Fibroblast of lung (primary cell): ENCODE data around the gene ASH1L. TPM values are rescaled to one million over a fixed set of nuclear protein-coding genes. Genes with fewer than 3 reads are reported as not detected.
"Not testable (repeated sequence)": the region's sequence is repeated elsewhere in the genome, so short reads cannot be mapped to it uniquely, and the experiment has no call there.

Source experiments
- DNase-seq, 2 donors: peaks; one replicate each; pipeline versions ENCODE4 v3.0.0 to v3.0.0-alpha.2; 2010; ENCODE audit warnings: low read depth in 2 of 2
- H2AFZ ChIP-seq: 2 replicates; pipeline ENCODE4 v1.5.1; 2012; ENCODE audit warnings: low read length, control low read depth, inconsistent platforms
- H3K27ac ChIP-seq: 2 replicates; pipeline ENCODE4 v1.5.1; 2011; ENCODE audit warnings: low read length, control low read depth; ENCODE audit not compliant: insufficient read depth
- H3K27me3 ChIP-seq: 2 replicates; pipeline ENCODE4 v1.5.1; 2011; ENCODE audit warnings: mild to moderate bottlenecking, low read length; ENCODE audit not compliant: control insufficient read depth, insufficient read depth
- H3K36me3 ChIP-seq: 2 replicates; pipeline ENCODE4 v1.5.1; 2011; ENCODE audit warnings: low read length; ENCODE audit not compliant: control insufficient read depth, insufficient read depth
- H3K4me1 ChIP-seq: 2 replicates; pipeline ENCODE4 v1.5.1; 2011; ENCODE audit warnings: low read length; ENCODE audit not compliant: control insufficient read depth, insufficient read depth; ENCODE audit errors: extremely low read depth
- H3K4me2 ChIP-seq: 2 replicates; pipeline ENCODE4 v1.5.1; 2011; ENCODE audit warnings: low read length, control low read depth; ENCODE audit not compliant: insufficient read depth; ENCODE audit errors: extremely low read depth
- H3K4me3 ChIP-seq, 4 experiments: fragments of 200-600 bp in 1 of 4; sonication (generic) in 1 of 4; replicated peaks in 1 of 4; 2 replicates each; pipeline ENCODE4 v1.5.1; 2011 to 2016; ENCODE audit warnings: low read length in 4 of 4, low read depth in 3 of 4, mild to moderate bottlenecking in 3 of 4, control low read depth in 2 of 4, inconsistent platforms in 1 of 4, mixed read lengths in 1 of 4; ENCODE audit not compliant: insufficient read depth in 1 of 4; ENCODE audit errors: control extremely low read depth in 1 of 4
- H3K79me2 ChIP-seq: 2 replicates; pipeline ENCODE4 v1.5.1; 2012; ENCODE audit warnings: mild to moderate bottlenecking, low read length, inconsistent platforms; ENCODE audit not compliant: control insufficient read depth, insufficient read depth
- H3K9ac ChIP-seq: 2 replicates; pipeline ENCODE4 v1.5.1; 2011; ENCODE audit warnings: mild to moderate bottlenecking, low read length, control low read depth; ENCODE audit not compliant: insufficient read depth
- H3K9me3 ChIP-seq: 2 replicates; pipeline ENCODE4 v1.5.1; 2012; ENCODE audit warnings: low read depth, low read length; ENCODE audit not compliant: control insufficient read depth, insufficient read depth
- H4K20me1 ChIP-seq: 2 replicates; pipeline ENCODE4 v1.5.1; 2011; ENCODE audit warnings: low read length; ENCODE audit not compliant: control insufficient read depth, insufficient read depth; ENCODE audit errors: extremely low read depth
- EZH2 ChIP-seq: IDR thresholded peaks from 2 replicates; pipeline ENCODE4 v1.5.1; 2012; ENCODE audit warnings: low read length, control low read depth, mild to moderate bottlenecking; ENCODE audit errors: missing control alignments
- polyA plus RNA-seq, 2 donors: library from polyadenylated mRNA; depleted of rRNA in 1 of 2; stranded (reverse) in 1 of 2; unstranded in 1 of 2; fragments of >200 nt; gene quantifications; 2 replicates each; pipeline ENCODE4 v1.2.1, GENCODE V29; 2011 to 2012; ENCODE audit warnings: missing spikeins in 1 of 2
- total RNA-seq: library from RNA; depleted of rRNA; stranded (reverse); fragments of >200 nt; gene quantifications from 2 replicates; pipeline ENCODE4 v1.2.1, GENCODE V29; 2014
- TF ChIP-seq, protein P1 (sequence below), 2 donors: IDR thresholded peaks in 1 of 2; conservative IDR thresholded peaks in 1 of 2; 1 replicate in 1 of 2; 2 replicates in 1 of 2; pipeline ENCODE4 v1.5.1; 2011 to 2012; ENCODE audit warnings: low read length in 2 of 2, control low read depth in 1 of 2, inconsistent platforms in 1 of 2, low read depth in 1 of 2, mild to moderate bottlenecking in 1 of 2

Gene ASH1L
- total and polyA plus RNA-seq, 2 donors (not counting 1 experiment from before 2014, with no cell fraction given): 19.4 to 35.7 TPM

DNA sequence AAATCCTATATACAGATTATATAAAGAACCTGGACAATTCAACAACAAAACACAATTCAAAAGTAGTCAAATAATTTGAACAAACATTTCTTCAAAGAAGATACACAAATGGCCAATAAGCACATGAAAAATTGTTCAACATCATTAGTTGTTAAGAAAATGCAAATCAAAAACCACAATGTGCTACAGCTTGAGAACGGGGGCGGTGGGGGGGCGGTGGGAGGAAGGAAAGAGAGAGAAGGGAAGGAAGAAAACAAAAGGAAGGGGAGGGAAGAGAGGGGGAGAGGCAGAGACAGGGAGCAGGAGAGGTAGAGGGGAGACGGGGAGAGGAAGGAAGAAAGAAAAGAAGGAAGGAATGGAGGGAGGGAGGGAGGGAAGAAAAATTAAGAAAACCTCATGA lies 44.1 kb downstream of the ASH1L start:
- no peaks in the 10 kb centered on the region for H3K36me3 ChIP-seq
- peaks cover 43% of the 10 kb centered on the region for H3K79me2 ChIP-seq
- no peaks in the 10 kb centered on the region for H3K27me3 ChIP-seq
- H3K4me1 ChIP-seq: peaks cover under 1% of the 10 kb centered on the region
- H2AFZ ChIP-seq: no peak overlapping the region
- H3K27ac ChIP-seq: no peak overlapping the region
- TF ChIP-seq, protein P1, sequence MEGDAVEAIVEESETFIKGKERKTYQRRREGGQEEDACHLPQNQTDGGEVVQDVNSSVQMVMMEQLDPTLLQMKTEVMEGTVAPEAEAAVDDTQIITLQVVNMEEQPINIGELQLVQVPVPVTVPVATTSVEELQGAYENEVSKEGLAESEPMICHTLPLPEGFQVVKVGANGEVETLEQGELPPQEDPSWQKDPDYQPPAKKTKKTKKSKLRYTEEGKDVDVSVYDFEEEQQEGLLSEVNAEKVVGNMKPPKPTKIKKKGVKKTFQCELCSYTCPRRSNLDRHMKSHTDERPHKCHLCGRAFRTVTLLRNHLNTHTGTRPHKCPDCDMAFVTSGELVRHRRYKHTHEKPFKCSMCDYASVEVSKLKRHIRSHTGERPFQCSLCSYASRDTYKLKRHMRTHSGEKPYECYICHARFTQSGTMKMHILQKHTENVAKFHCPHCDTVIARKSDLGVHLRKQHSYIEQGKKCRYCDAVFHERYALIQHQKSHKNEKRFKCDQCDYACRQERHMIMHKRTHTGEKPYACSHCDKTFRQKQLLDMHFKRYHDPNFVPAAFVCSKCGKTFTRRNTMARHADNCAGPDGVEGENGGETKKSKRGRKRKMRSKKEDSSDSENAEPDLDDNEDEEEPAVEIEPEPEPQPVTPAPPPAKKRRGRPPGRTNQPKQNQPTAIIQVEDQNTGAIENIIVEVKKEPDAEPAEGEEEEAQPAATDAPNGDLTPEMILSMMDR (conservative IDR thresholded peaks at IDR 0.05 in 1 of 2, IDR thresholded peaks at IDR 0.05 in 1 of 2; ENCODE audit: low read depth in 1 of 2, low read length in 2 of 2): no peak
- TF ChIP-seq EZH2: no peak
- no peaks in the 10 kb centered on the region for H4K20me1 ChIP-seq
- peak in 1 of 2 donors; percentile 12 for DNase-seq
- H3K4me2 ChIP-seq: no peak overlapping the region
- H3K9me3 ChIP-seq: no peaks in the 10 kb centered on the region
- no peak overlapping the region for H3K4me3 ChIP-seq
- H3K9ac ChIP-seq: no peak overlapping the region

DNA sequence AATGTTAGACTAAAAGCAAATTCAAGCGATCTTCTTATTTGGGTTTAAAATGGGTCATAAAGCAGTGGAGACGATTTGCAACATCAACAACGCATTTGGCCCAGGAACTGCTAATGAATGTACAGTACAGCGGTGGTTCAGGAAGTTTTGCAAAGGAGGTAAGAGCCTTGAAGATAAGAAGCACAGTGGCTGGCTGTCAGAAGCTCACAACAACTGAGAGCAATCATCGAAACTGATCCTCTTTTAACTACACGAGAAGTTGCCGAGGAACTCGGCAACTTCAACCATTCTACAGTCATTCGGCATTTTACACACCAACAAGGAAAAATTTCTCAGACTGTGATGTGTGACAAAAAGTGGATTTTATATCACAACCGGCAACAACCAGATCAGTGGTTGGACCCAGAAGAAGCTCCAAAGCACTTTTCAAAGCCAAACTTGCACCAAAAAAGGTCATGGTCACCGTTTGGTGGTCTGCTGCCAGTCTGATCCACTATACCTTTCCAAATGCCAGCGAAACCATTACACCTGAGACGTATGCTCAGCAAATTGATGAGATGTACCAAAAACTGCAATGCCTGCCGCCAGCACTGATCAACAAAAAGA lies 47.9 kb downstream of the ASH1L start:
- H3K4me1 ChIP-seq: peaks cover 4% of the 10 kb centered on the region
- no peak overlapping the region for H2AFZ ChIP-seq
- no peaks in the 10 kb centered on the region for H4K20me1 ChIP-seq
- H3K4me3 ChIP-seq: no peak overlapping the region
- H3K27me3 ChIP-seq: no peaks in the 10 kb centered on the region
- no peak for TF ChIP-seq EZH2
- TF ChIP-seq, protein P1 (conservative IDR thresholded peaks at IDR 0.05 in 1 of 2, IDR thresholded peaks at IDR 0.05 in 1 of 2; ENCODE audit: low read depth in 1 of 2, low read length in 2 of 2): no peak
- H3K79me2 ChIP-seq: peaks cover 44% of the 10 kb centered on the region
- no peaks in the 10 kb centered on the region for H3K9me3 ChIP-seq
- no peak overlapping the region for H3K4me2 ChIP-seq
- H3K27ac ChIP-seq: no peak overlapping the region
- no peaks in the 10 kb centered on the region for H3K36me3 ChIP-seq
- no peak for DNase-seq
- no peak overlapping the region for H3K9ac ChIP-seq

DNA sequence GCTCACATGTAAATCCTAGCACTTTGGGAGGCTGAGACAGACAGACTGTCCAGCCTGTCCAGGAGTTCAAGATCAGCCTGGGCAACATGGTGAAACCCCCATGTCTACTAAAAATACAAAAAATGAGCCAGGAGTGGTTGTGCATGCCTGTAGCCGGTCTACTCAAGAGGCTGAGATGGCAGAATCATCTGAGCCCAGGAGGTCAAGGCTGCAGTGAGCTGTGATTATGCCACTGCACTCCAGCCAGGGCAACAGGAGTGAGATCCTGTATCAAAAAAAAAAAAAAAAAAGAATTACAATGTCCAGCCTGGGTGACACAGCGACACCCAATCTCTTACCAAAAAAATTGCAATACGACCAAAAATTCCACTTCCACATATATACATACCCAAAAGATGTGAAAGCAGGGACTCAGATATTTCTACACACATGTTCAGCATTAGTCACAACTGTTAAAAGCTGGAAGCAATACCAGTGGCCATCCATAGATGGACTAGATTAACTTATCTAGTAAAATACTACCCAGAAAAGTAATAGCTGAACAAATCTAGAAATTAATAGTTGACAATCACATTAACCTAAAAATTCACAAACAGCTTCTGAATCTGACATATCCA lies 49.2 kb downstream of the ASH1L start:
- Histone ChIP-seq H3K4me1 (peaks cover 4% of the 10 kb centered on the region), H3K9me3 (no peaks in the 10 kb centered on the region), H3K4me3 (no peak overlapping the region), H4K20me1 (no peaks in the 10 kb centered on the region), H2AFZ (no peak overlapping the region), H3K36me3 (no peaks in the 10 kb centered on the region), H3K27me3 (no peaks in the 10 kb centered on the region), H3K4me2 (peak overlapping the region; percentile 44), H3K79me2 (peaks cover 46% of the 10 kb centered on the region), H3K9ac (no peak overlapping the region), H3K27ac (peak overlapping the region; percentile 51)
- peak; percentile 36 to 59 for DNase-seq
- TF ChIP-seq, protein P1 (conservative IDR thresholded peaks at IDR 0.05 in 1 of 2, IDR thresholded peaks at IDR 0.05 in 1 of 2; ENCODE audit: low read depth in 1 of 2, low read length in 2 of 2): peak in 1 of 2 donors; percentile 17
- TF ChIP-seq EZH2: no peak

DNA sequence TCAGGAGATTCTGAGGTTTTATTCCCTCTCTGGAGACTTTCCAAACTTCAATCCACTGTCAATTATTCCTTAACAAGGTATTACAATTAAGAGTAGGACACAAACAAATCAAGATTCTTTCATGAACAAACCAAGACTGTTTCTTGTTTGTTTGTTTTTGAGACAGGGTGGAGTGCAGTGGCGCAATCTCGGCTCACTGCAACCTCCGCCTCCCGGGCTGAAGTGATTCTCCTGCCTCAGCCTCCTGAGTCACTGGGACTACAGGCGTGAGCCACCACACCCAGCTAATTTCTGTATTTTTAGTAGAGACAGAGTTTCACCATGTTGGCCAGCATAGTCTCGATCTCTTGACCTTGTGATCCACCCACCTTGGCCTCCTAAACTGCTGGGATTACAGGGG lies 51.2 kb downstream of the ASH1L start:
- H3K4me2 ChIP-seq: not testable (repeated sequence)

More for the DNA sequence above, 51.2 kb downstream of the ASH1L start:
- not testable (repeated sequence) for H2AFZ ChIP-seq, H3K4me3 ChIP-seq, H3K27me3 ChIP-seq, H3K9ac ChIP-seq, DNase-seq, H4K20me1 ChIP-seq, H3K4me1 ChIP-seq, H3K27ac ChIP-seq, H3K9me3 ChIP-seq, H3K36me3 ChIP-seq
- H3K79me2 ChIP-seq: peaks cover 46% of the 10 kb centered on the region
